Adipocyte (in vitro differentiated cells): Measurements from ENCODE around the gene FAM43B.

ENCODE experiments used
- DNase-seq: peaks from one replicate; pipeline ENCODE4 v3.0.0-alpha.2; 2015; ENCODE audit warnings: low read depth
- H3K27me3 ChIP-seq: replicated peaks from 2 replicates; pipeline ENCODE4 v1.7.0; 2013; ENCODE audit warnings: mild to moderate bottlenecking, low read length, moderate library complexity; ENCODE audit not compliant: control insufficient read depth, insufficient read depth
- H3K36me3 ChIP-seq: 2 replicates; pipeline ENCODE4 v1.7.0; 2013; ENCODE audit warnings: low read length, mild to moderate bottlenecking, moderate library complexity; ENCODE audit not compliant: control insufficient read depth, insufficient read depth, severe bottlenecking
- H3K4me1 ChIP-seq: 2 replicates; pipeline ENCODE4 v1.7.0; 2013; ENCODE audit warnings: mild to moderate bottlenecking, low read length, moderate library complexity; ENCODE audit not compliant: control insufficient read depth, insufficient read depth
- H3K4me3 ChIP-seq: 2 replicates; pipeline ENCODE4 v1.7.0; 2013; ENCODE audit warnings: mild to moderate bottlenecking, low read length, moderate library complexity
- H3K9ac ChIP-seq: 2 replicates; pipeline ENCODE4 v1.7.0; 2013; ENCODE audit warnings: mild to moderate bottlenecking, low read length, moderate library complexity
- H3K9me3 ChIP-seq: 2 replicates; pipeline ENCODE4 v1.7.0; 2013; ENCODE audit warnings: mild to moderate bottlenecking, low read length, moderate library complexity; ENCODE audit not compliant: control insufficient read depth

Gene FAM43B

DNA sequence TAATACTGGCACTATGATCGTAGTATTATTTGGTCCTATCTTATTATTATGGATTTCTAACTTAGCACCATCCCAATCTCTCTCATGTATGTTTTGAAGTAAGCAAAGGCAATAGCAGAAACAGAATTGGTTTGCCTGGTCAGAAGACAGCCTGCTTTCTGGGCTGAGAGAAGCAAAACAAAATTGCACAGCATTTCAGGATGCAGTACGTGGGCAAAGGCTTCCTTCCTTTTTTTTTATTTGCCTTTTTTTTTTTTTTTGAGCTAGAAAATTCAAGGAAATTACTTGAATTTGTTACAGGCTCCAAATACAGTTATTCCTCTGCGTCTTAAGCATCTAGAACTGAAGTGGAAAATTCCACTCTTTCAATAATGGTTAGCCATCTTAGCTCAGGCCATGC is 45.3 kb downstream of the FAM43B start:
- no peaks in the 10 kb centered on the region for H3K36me3 ChIP-seq
- DNase-seq = no peak
- H3K9me3 ChIP-seq = no peaks in the 10 kb centered on the region
- no peaks in the 10 kb centered on the region for H3K4me1 ChIP-seq
- no peak overlapping the region for H3K4me3 ChIP-seq
- H3K27me3 ChIP-seq = no peaks in the 10 kb centered on the region
- no peak overlapping the region for H3K9ac ChIP-seq

DNA sequence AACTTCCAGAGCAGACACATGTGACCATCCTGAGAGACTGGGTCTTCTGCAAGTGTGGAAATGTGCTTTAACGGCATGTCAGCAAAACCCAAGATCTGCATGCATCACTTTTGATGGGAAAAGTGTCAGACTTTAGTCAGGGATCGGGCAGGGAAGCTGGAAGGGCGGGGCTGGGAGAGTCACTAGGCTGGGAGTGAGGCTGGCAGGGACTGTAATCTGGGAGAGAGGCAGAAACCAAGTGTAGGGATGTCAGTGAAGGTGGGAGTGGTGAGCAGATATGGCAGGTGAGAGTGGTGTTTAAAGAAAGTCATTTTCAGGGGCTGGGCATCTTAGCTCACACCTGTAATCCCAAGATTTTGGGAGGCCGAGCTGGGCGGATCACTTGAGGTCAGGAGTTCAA is 47.8 kb downstream of the FAM43B start:
- Histone ChIP-seq H3K27me3 (no peaks in the 10 kb centered on the region), H3K36me3 (no peaks in the 10 kb centered on the region), H3K4me3 (no peak overlapping the region), H3K4me1 (peaks cover 23% of the 10 kb centered on the region), H3K9me3 (no peaks in the 10 kb centered on the region), H3K9ac (no peak overlapping the region)
- DNase-seq = no peak

DNA sequence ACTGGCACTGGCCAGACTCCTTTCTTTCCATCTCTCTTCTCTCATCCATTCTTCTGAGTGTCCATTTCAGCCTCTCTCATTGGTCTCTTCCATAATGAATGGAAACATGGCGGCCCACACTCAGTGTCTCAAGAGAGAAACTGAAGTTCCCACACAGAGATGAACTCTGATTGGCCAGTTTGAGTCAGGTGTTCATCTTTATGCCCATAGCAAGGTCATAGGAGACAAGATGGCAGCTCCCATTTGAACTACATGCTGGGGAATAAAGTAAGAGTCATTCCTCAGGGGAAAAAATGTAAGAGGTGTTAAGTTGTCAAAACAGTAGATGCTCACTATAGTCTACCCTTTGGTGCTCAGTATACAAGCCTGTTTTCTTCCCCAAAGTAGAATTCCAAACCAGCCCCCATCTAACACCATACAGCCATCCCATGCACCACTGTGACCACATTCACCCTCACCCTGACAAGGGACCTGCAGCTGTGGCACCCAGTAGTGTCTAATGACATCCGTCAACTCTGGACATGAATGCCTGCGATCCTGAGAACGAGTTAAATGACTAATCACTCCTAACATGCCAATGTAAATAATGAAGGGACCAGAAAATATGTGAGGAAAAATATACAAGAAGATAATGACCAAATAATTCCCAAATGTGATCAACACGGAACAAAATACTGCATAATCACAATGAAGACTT is 48.9 kb downstream of the FAM43B start:
- Histone ChIP-seq H3K27me3 (no peaks in the 10 kb centered on the region), H3K4me1 (peaks cover 23% of the 10 kb centered on the region), H3K36me3 (no peaks in the 10 kb centered on the region), H3K4me3 (no peak overlapping the region), H3K9ac (no peak overlapping the region), H3K9me3 (no peaks in the 10 kb centered on the region)
- DNase-seq = peak; percentile 27

GRCh38 chr1:20602851-20603450 is 50.6 kb downstream of the FAM43B start:
- H3K9ac ChIP-seq = no peak overlapping the region
- DNase-seq = no peak
- H3K36me3 ChIP-seq = no peaks in the 10 kb centered on the region
- H3K9me3 ChIP-seq = no peaks in the 10 kb centered on the region
- H3K4me1 ChIP-seq = peaks cover 23% of the 10 kb centered on the region
- H3K4me3 ChIP-seq = no peak overlapping the region
- H3K27me3 ChIP-seq = no peaks in the 10 kb centered on the region

- DNase-seq = peak; percentile 57
- no peaks in the 10 kb centered on the region for H3K9me3 ChIP-seq
These were observed 51.4 kb downstream of the FAM43B start for GRCh38 chr1:20603504-20604464.

More at GRCh38 chr1:20603504-20604464, 51.4 kb downstream of the FAM43B start:
- Histone ChIP-seq H3K9ac (peak overlapping the region; percentile 35), H3K4me1 (peaks cover 23% of the 10 kb centered on the region), H3K4me3 (no peak overlapping the region), H3K27me3 (no peaks in the 10 kb centered on the region), H3K36me3 (no peaks in the 10 kb centered on the region)
